H9 (cell line): ENCODE measurements around the gene TMEM126A. TPM values are rescaled to one million over a fixed set of nuclear protein-coding genes. Genes with fewer than 3 reads are reported as not detected.

Source experiments
- DNase-seq: peaks from one replicate; pipeline ENCODE4 v3.0.0-alpha.2; 2017
- H2AFZ ChIP-seq: one replicate; pipeline ENCODE4 v1.6.1; 2013; ENCODE audit warnings: mild to moderate bottlenecking, low read length, control low read depth, moderate library complexity
- H2AK5ac ChIP-seq: 2 replicates; pipeline ENCODE4 v1.6.1; 2013; ENCODE audit warnings: low read length, control low read depth, mixed read lengths; ENCODE audit not compliant: insufficient read length
- H2BK120ac ChIP-seq: one replicate; pipeline ENCODE4 v1.6.1; 2013; ENCODE audit warnings: low read depth, mild to moderate bottlenecking, low read length, control low read depth, inconsistent platforms; ENCODE audit not compliant: poor library complexity, severe bottlenecking
- H2BK12ac ChIP-seq: 2 replicates; pipeline ENCODE4 v1.6.1; 2013; ENCODE audit warnings: low read length, control low read depth, mixed read lengths, low read depth; ENCODE audit not compliant: insufficient read length
- H2BK15ac ChIP-seq: 2 replicates; pipeline ENCODE4 v1.6.1; 2013; ENCODE audit warnings: low read depth, low read length, control low read depth
- H2BK20ac ChIP-seq: one replicate; pipeline ENCODE4 v1.6.1; 2013; ENCODE audit warnings: low read depth, mild to moderate bottlenecking, low read length, control low read depth, inconsistent platforms; ENCODE audit not compliant: poor library complexity, severe bottlenecking
- H2BK5ac ChIP-seq: 2 replicates; pipeline ENCODE4 v1.6.1; 2013; ENCODE audit warnings: low read length, control low read depth, mixed read lengths; ENCODE audit not compliant: insufficient read length
- H3K14ac ChIP-seq: 2 replicates; pipeline ENCODE4 v1.6.1; 2013; ENCODE audit warnings: low read length, control low read depth; ENCODE audit not compliant: insufficient read depth
- H3K18ac ChIP-seq: 2 replicates; pipeline ENCODE4 v1.6.1; 2013; ENCODE audit warnings: low read depth, mild to moderate bottlenecking, mixed read lengths, low read length, control low read depth; ENCODE audit not compliant: insufficient read length
- H3K23ac ChIP-seq: 2 replicates; pipeline ENCODE4 v1.6.1; 2013; ENCODE audit warnings: low read length, control low read depth, mixed read lengths, low read depth; ENCODE audit not compliant: insufficient read length
- H3K23me2 ChIP-seq: 2 replicates; pipeline ENCODE4 v1.6.1; 2013; ENCODE audit warnings: low read depth, mild to moderate bottlenecking, mixed read lengths, low read length, control low read depth; ENCODE audit not compliant: insufficient read length, poor library complexity, severe bottlenecking
- H3K27ac ChIP-seq: 2 replicates; pipeline ENCODE4 v1.5.1; 2013; ENCODE audit warnings: low read length, control low read depth, mixed read lengths, low read depth; ENCODE audit not compliant: insufficient read length
- H3K27me3 ChIP-seq: 2 replicates; pipeline ENCODE4 v1.6.1; 2013; ENCODE audit warnings: low read length, control low read depth, inconsistent platforms; ENCODE audit not compliant: insufficient read depth
- H3K4ac ChIP-seq: 2 replicates; pipeline ENCODE4 v1.6.1; 2013; ENCODE audit warnings: low read depth, mild to moderate bottlenecking, control low read depth, inconsistent platforms, low read length, moderate library complexity
- H3K4me1 ChIP-seq: 2 replicates; pipeline ENCODE4 v1.6.1; 2013; ENCODE audit warnings: low read length, control low read depth, inconsistent platforms; ENCODE audit not compliant: insufficient read depth
- H3K4me2 ChIP-seq: 2 replicates; pipeline ENCODE4 v1.6.1; 2013; ENCODE audit warnings: low read length, control low read depth, mixed read lengths; ENCODE audit not compliant: insufficient read length, insufficient read depth
- H3K56ac ChIP-seq: 2 replicates; pipeline ENCODE4 v1.6.1; 2013; ENCODE audit warnings: low read depth, mild to moderate bottlenecking, mixed read lengths, low read length, control low read depth; ENCODE audit not compliant: insufficient read length
- H3K79me1 ChIP-seq: 2 replicates; pipeline ENCODE4 v1.6.1; 2013; ENCODE audit warnings: low read depth, mild to moderate bottlenecking, moderate library complexity, low read length, control low read depth, inconsistent platforms; ENCODE audit not compliant: insufficient read depth, poor library complexity, severe bottlenecking
- H3K79me2 ChIP-seq: 2 replicates; pipeline ENCODE4 v1.6.1; 2013; ENCODE audit warnings: low read length, control low read depth, inconsistent platforms; ENCODE audit not compliant: insufficient read depth
- H3K9ac ChIP-seq: 2 replicates; pipeline ENCODE4 v1.6.1; 2013; ENCODE audit warnings: low read length, control low read depth, mixed read lengths; ENCODE audit not compliant: insufficient read length; ENCODE audit errors: extremely low read depth
- H3K9me3 ChIP-seq: one replicate; pipeline ENCODE4 v1.6.1; 2013; ENCODE audit warnings: low read depth, low read length, inconsistent platforms; ENCODE audit not compliant: control insufficient read depth
- H3T11ph ChIP-seq: one replicate; pipeline ENCODE4 v1.6.1; 2013; ENCODE audit warnings: mild to moderate bottlenecking, low read length, control low read depth, inconsistent platforms
- H4K20me1 ChIP-seq: one replicate; pipeline ENCODE4 v1.6.1; 2013; ENCODE audit not compliant: control insufficient read depth, insufficient read length, insufficient read depth
- H4K5ac ChIP-seq: 2 replicates; pipeline ENCODE4 v1.6.1; 2013; ENCODE audit warnings: low read depth, mild to moderate bottlenecking, mixed read lengths, low read length, control low read depth; ENCODE audit not compliant: insufficient read length
- H4K8ac ChIP-seq: replicated peaks from 2 replicates; pipeline ENCODE4 v1.6.1; 2013; ENCODE audit warnings: low read length, control low read depth, mixed read lengths, low read depth; ENCODE audit not compliant: insufficient read length
- H4K91ac ChIP-seq: 2 replicates; pipeline ENCODE4 v1.6.1; 2013; ENCODE audit warnings: low read depth, mild to moderate bottlenecking, moderate library complexity, mixed read lengths, low read length, control low read depth; ENCODE audit not compliant: insufficient read length
- H3K27ac Mint-ChIP-seq, 3 experiments: 2 replicates in 2 of 3; 3 replicates in 1 of 3; pipeline ENCODE4 v1.8.0; 2020 to 2021; ENCODE audit warnings: mixed read lengths in 3 of 3, mild to moderate bottlenecking in 1 of 3, moderate library complexity in 1 of 3
- H3K27me3 Mint-ChIP-seq: 2 replicates; pipeline ENCODE4 v1.8.0; 2021; ENCODE audit warnings: low read depth, mild to moderate bottlenecking, moderate library complexity, mixed read lengths
- H3K36me3 Mint-ChIP-seq, 3 experiments: 2 replicates in 2 of 3; 3 replicates in 1 of 3; pipeline ENCODE4 v1.8.0; 2020 to 2021; ENCODE audit warnings: low read depth in 3 of 3, mixed read lengths in 3 of 3; ENCODE audit not compliant: insufficient read depth in 1 of 3
- H3K4me1 Mint-ChIP-seq, 2 experiments: 2 replicates each; pipeline ENCODE4 v1.8.0; 2020; ENCODE audit warnings: mixed read lengths in 2 of 2
- H3K4me3 Mint-ChIP-seq, 2 experiments: 2 replicates in 1 of 2; 3 replicates in 1 of 2; pipeline ENCODE4 v1.8.0; 2020 to 2021; ENCODE audit warnings: mild to moderate bottlenecking in 2 of 2, mixed read lengths in 2 of 2, moderate library complexity in 1 of 2
- H3K9me3 Mint-ChIP-seq, 2 experiments: 2 replicates in 1 of 2; 3 replicates in 1 of 2; pipeline ENCODE4 v1.8.0; 2020; ENCODE audit warnings: mild to moderate bottlenecking in 2 of 2, mixed read lengths in 2 of 2, moderate library complexity in 1 of 2
- WGBS: extraction: QIAGEN DNeasy Blood & Tissue Kit; methylation state at CpG from one replicate; pipeline ENCODE4 v1.1.7; 2013; ENCODE audit warnings: missing lambda C conversion rate, low lambda C conversion rate, mixed read lengths; ENCODE audit not compliant: insufficient read length; ENCODE audit errors: extremely low coverage; 5-methylcytosine and 5-hydroxymethylcytosine counted together
- total RNA-seq: library from RNA; stranded (reverse); gene quantifications from 2 replicates; pipeline ENCODE4 v1.2.1, GENCODE V29; 2021
- TF ChIP-seq, protein P1 (sequence below): fragments of 200-600 bp; sonication (generic); conservative IDR thresholded peaks from 3 replicates; pipeline ENCODE4 v1.8.0; 2021; ENCODE audit warnings: antibody characterized with exemption, mild to moderate bottlenecking

The TMEM126A gene
- total RNA-seq, 1 experiment from 2014 or later, result 28.0 TPM

- Histone ChIP-seq H3K79me1 (no peaks in the 10 kb centered on the region), H3K79me2 (no peaks in the 10 kb centered on the region), H4K8ac (no peak overlapping the region), H3T11ph (no peak overlapping the region), H3K27me3 (no peaks in the 10 kb centered on the region; the same call in 1 of the 2 replicates), H3K14ac (no peak overlapping the region), H3K27ac (no peak overlapping the region), H2BK20ac (no peak overlapping the region), H3K4ac (no peak overlapping the region), H3K56ac (no peak overlapping the region), H3K18ac (no peak overlapping the region), H3K9me3 (no peaks in the 10 kb centered on the region), H3K4me1 (peaks cover 5% of the 10 kb centered on the region; the same call in 1 of the 2 replicates), H2BK12ac (no peak overlapping the region), H4K5ac (no peak overlapping the region), H2BK15ac (no peak overlapping the region), H2AK5ac (no peak overlapping the region), H2BK5ac (no peak overlapping the region), H4K20me1 (no peaks in the 10 kb centered on the region), H3K23me2 (no peaks in the 10 kb centered on the region), H3K9ac (no peak overlapping the region), H2BK120ac (no peak overlapping the region), H3K23ac (no peak overlapping the region), H3K4me2 (no peak overlapping the region), H4K91ac (no peak overlapping the region), H2AFZ (no peak overlapping the region)
- Mint-ChIP-seq H3K36me3 (no peaks in the 10 kb centered on the region), H3K27ac (no peak overlapping the region; a peak in 1 of 7 replicates), H3K27me3 (no peaks in the 10 kb centered on the region; the same call in 1 of the 2 replicates), H3K9me3 (no peaks in the 10 kb centered on the region), H3K4me1 (peaks cover 2 to 15% of the 10 kb centered on the region in 2 experiments), H3K4me3 (no peak overlapping the region)
- WGBS, result no CpG with 5 or more reads among the region's 15 CpGs
- TF ChIP-seq, protein P1, sequence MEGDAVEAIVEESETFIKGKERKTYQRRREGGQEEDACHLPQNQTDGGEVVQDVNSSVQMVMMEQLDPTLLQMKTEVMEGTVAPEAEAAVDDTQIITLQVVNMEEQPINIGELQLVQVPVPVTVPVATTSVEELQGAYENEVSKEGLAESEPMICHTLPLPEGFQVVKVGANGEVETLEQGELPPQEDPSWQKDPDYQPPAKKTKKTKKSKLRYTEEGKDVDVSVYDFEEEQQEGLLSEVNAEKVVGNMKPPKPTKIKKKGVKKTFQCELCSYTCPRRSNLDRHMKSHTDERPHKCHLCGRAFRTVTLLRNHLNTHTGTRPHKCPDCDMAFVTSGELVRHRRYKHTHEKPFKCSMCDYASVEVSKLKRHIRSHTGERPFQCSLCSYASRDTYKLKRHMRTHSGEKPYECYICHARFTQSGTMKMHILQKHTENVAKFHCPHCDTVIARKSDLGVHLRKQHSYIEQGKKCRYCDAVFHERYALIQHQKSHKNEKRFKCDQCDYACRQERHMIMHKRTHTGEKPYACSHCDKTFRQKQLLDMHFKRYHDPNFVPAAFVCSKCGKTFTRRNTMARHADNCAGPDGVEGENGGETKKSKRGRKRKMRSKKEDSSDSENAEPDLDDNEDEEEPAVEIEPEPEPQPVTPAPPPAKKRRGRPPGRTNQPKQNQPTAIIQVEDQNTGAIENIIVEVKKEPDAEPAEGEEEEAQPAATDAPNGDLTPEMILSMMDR, result no peak
- peak; percentile 32 for DNase-seq
Measured at GRCh38 chr11:85685125-85685819, 37.5 kb downstream of the TMEM126A start.
